NCI-H526 treated with DMSO at 0.1 percent for 48 hours (cell line): ENCODE results near the gene NEDD9.

Experiments
- DNase-seq: peaks from one replicate; lab custom pipeline; 2025; lab: John Stamatoyannopoulos, UW

NEDD9 gene

DNA sequence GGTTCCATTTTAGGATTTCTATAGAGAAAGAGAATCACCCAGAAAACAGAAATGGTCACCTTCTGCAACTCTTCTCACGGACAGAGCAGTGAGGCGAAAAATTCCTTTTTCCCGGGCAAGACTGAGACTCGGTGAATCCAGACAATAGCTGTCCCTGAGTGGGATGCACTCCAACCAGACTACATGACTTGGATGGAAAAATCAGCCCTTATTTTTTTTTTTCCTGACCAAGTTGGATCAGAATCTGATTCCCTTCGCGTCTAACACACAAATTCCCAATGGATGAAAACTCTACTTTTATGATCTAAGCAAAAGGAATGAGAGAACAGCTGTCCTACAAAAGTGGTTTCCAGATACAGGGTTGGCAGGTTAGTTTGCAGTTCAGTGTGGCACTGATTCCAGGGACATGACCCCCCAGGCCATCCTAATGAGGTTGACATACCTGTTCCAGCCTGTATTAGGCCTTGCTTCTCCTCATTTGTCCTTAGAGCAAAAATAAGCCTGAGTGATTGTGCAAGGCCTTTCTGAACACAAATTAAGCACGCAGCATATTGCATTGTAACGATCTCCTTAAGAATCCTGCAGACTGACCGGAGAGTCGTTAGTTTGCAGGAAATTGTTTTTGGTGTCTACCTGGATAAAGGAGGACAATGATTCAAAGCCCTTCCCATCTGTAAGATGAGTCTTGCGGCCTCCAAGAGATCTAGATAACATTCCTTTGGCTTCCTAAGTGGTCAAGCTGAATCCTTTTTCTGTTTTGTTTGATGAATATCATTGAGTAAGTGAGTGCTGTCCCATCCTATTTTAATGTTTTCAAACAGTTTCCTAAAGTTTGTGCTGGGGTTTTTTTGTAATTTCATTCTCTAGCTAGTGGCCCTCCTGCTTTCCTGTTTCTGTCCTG, 1.5 kb upstream of the NEDD9 start:
- DNase-seq = no peak

DNA sequence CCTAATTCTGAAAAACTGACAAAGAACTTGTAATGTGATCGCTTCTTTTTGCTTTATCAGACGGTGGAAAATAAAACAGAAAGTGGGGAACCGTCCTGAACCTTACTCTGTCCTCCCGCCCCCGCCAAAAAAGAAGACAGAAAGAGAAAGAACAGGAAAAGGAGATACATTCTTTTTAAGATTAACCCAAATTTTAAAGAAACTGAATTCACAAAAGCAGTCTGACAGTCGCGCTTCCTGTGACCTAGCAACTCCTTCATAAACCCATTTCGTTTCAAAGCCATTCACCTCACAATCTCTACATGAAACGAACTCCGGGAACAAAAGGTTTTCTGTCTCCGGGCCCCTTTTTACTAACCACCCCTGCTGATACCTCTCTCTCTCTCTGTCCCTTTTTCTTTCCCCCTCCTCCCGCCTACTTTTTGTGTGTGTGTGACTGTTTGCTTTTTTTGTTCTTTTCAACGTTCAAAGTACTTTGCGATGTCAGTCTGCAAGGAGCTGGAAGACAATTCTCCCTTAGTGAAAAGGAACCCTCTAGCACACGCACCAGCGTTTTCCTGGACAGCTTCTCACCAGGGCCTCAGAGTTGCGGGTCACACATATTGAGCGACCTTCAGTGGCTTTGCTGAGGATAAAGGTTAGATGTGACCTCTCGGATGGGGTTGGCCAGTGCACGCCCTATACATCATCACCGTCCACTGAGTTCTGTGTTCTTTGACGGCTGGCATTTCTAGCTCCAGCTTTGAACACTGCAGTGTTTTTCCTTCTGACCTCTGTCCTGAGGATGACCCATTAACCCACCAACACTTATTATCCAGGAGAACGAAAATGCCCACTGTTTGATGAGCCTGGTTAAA, 530 bp upstream of the NEDD9 start:
- peak; percentile 64 for DNase-seq

DNA sequence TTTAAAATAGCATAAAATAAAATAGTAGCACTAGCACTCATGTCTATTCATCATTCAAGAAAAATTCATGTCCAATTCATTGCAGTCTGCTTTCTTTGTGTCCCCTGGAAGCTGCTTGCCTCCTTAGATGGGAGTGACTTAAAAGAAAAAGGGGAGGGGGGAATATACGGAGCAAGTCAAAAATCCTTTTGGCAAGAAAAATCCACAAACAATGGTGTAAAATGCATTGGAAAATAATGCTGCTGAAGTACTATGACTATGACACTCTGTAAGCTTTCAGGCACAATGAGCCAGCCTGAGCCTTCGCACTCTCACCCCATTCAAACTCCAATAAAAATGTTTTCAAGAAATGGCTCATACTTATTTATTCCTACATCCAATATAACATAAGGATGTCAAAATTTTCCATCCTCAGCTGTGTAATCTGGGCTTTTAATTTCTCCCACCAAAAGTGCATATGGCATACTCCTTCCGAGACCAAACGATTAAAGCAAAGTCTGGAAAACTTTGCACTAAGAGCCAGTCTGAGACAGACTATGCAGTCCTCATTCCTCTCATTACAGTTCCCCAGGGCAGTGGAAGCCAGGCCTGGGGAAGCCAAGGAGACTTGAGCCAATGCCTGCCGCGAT, 790 bp downstream of the NEDD9 start:
- DNase-seq = no peak

DNA sequence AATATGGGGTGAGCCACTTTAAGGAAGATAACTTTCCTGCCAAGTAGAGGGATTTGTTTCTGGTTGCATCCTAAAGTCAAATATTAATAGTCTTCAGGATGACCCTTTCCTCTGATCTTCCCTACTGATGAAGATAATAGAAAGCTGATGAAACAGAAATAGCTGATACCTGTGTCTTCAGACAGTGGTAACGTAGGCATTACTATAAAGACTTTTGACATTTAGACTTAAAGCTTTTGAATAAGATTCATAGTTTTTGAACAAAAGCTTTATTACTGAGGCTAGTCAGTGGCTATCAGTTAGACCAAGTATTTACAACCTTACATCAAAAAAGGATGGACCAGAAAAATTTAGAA, 1.4 kb downstream of the NEDD9 start:
- DNase-seq = no peak

DNA sequence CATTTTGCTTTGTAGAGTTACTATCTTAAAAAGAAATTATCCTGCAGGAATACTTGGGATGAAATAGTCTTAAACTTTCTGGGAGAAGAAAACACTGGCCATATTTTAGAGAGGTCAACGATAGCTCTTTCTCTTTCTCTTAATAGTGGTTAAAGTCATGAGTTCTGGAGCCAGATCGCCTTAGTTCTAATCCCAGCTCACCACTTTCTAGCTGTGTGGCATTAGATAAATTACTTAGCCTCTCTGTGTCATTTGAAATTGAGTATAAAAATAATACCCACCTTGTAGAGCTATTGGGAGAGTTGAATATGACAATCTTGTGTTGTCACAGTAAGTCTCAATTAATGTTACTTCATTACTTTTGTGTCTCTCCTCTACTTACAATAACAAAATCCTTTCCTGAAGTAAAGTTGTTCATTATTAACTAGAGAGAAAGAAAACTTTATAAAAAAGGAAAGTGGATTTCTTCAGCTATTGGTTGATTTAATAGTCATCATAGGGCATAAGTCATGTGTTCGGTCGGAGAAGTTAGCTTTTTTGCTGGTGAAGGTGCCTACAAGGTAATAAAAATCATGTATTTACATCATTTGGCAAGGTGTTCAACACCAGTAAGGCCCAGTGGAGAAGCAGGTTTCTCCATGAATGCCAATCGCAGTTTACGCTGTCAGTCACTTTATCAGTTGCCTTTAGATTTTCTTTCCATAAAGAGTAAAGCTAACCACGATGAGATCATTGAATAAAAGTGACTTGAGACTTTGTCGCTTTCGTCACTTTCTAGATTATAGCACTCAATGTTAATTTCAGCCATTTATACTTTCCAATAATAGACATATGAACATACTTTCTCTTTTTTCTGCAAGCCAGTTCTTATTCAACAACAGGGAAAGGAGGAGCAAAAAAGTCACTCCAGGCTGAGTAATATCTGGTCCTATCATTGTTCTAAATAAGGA, 2.0 kb downstream of the NEDD9 start:
- DNase-seq = no peak

DNA sequence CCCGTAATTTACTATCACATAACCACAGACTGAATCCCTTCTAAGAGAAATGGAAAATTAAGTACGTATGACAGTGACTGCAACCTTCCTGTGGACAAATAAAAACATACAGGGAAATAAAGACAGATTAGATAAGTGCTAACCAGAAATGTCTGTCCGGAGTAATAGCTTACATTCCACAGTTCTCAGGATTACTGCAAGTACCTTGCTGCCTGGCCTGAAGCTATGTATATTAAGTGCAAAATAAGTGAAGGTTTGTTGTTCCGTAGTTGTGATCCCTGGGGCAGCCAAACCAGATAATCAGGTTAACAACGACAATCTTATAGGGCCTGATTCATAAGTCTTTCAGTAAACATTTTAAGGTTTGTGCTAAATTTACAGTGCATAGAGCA, 2.8 kb downstream of the NEDD9 start:
- no peak for DNase-seq

DNA sequence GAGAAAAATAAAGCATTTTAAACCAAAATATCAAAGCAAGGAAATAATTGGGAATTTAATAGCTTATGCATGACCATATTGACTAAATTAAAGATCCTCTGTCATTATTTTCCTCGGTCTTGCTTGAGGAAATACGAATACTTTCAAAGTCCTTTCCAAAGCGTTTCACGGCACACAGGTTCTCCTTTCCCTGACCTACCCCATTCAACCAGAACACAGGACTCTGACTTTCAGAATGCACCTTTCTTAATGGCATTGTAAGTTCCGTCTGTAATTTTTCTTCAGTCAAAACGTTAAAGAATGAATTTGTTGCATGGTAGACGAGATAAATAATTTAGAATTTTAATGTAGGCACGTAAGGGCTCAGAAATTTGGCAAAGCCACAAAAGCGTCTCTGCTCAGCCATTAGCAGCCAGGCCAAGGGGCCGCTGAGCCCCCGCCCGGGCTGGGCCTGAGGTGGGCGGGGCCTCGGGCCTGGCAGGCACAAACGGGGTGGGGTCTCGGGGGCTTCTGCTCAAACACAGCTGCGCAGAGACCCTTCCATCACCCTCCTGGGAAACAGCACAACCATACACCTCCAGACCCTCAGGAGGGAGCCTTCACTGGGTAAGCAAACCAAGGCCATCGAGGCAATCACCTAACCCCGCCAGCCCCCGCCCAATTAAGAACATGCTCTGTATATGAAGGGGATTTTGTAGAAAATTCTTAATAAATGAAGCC, 3.4 kb downstream of the NEDD9 start:
- DNase-seq = no peak

DNA sequence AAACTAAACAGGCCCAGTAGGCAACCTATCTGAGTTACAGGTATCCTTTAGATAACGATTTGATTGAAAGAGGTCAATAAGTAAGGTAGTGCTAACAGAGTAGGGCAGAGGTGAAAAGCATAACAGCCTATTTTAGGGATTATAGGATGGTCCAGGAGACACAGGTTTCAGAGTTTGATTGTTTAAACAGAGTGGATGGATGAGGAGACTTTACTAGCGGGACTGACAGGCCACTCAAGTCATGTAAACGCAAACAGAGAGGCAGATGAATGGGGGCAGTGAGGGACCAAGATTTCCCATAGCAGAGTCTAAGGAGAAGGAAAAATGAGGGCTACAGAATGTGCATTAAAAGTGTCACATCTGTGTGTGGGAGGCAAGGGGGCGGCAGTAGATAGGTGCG, 4.8 kb downstream of the NEDD9 start:
- DNase-seq = no peak

DNA sequence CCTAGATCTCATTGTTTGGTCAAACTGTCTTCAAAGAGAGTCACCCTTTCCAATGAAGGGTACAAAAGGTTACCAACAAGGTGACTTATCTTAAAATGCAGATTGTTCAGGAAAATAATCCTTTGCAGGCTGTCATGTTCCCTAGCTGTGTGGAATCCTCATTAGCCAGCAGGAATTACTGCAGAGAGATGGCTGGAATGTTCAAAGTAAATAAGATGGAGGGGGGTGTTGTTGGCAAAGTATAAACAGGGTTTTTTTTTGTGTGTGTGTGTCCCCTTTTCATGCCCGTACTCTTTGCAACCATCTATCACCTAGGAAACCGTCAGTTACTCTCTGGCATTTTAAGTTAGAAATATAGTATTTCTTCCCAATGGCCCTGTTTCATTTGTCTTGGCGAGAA, 6.5 kb downstream of the NEDD9 start:
- DNase-seq = no peak

DNA sequence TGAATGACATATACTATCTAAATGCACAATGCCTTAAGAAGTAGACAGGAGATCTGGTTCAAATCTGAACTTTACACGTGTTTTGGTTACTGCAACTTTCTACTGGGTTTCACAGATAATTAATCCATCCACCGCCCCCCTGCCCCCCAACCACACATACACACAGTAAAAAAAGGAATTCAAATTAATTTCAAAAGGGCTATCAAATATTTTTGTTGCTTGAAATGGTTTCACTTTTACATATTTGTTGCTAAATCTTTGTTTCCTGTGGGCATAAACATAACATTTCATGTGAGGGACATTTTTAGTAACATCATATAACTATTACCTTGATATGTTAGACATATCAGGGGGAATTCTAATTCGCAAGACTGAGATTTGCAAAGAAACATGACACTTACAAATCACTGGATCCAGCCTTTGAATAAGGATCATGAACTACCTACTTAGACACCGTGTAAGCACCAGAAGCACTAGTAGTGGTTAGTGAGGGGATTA, 7.5 kb downstream of the NEDD9 start:
- DNase-seq = no peak

DNA sequence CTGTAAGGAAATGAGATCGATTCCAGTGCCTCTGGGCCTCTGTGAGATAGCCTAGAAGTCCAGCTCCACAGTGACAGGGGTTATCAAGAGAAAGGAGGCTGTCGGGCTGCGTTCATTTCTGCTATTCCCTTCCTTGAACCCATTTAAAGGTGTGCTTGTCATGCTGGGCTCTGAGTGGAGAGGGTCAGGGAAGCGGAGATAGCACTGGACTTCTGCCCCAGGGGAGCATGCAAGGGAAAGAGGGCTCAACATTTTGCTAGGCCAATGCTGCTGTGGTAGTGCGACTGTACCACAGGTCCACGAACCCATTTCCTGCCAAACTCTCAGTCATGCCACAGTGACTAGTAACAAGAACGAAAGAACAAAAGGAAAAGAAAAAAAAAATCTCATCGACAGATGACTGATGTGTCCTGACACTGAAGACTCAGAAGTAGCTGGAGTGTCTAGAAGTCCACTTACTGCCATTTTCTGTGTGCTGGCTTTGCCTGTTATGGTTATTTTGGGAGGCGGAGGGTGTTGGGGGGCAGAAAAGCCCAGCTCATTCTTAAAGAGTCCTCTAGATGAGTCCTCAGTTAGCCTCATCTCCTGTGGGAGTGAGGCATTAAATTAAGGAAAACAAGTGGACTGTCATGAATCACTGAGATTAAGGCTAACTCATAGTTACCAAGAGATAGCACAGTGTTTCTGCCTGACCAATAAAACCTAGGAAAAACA, 8.1 kb downstream of the NEDD9 start:
- DNase-seq = no peak

DNA sequence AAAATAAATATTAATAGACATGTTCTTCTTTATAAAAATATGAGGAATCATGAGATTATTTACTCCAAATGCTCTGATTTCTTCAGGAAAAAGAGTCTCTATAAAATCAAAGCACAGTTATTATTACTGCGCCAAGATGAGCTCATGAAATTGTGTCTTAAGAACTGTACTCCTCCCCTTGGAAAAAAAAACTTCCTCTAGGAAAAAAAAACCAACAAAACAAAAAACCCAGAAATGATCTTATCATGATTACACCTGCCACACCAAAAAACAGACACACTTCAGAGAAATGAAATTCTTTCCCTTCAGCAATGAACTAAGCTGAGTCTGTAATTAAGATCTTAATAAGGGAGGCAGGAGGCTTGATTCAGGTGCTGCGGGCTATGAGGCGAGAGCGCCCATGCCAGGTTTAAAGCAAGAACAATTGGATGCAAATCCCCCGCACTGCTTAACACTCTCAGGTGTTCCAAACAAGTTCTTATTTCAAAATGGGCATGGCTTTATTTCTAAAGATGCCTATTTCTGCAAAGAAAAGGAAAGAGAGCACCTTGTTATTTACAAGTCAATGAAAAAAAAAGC, 9.1 kb downstream of the NEDD9 start:
- no peak for DNase-seq

DNA sequence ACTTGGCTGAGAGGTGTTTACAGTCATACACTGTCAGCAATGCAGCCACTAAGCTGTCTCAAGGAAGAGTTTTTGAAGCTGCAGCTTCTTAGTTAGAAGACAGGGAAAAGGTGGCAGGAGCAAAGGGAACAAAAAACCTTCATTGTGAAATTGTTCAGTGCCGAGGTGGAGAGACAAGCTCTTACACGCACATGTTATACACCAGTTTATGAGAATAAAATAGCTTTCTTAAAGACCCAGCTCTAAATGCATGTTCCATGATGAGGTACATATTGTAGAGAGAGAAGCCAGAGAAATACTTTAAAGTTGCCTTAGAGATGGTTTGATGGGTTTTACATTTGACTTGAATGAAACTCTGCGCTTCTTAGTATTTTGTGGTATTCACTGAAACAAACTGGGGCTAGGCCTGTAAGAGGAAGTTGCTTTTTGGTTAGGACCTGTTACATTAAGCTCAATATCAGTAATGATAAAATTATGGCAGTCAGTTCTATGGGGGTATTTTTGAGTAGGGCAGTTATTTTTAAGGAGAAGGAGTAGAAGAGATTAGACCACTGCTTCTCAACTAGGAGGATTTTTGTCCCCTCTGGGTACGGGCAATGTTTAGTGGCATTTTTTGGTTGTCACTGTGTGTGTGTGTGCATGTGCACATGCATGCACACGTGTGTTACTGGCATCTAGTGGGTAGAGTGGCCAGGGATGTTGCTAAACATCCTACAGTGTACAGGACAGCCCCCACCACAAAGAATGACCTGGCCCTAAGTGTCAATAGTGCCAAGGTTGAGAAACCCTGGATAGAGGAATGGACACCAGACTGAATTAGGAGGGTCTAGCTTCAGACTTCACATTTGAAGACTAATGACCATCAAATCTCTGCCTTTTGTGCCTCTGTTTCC, 9.8 kb downstream of the NEDD9 start:
- DNase-seq = no peak

DNA sequence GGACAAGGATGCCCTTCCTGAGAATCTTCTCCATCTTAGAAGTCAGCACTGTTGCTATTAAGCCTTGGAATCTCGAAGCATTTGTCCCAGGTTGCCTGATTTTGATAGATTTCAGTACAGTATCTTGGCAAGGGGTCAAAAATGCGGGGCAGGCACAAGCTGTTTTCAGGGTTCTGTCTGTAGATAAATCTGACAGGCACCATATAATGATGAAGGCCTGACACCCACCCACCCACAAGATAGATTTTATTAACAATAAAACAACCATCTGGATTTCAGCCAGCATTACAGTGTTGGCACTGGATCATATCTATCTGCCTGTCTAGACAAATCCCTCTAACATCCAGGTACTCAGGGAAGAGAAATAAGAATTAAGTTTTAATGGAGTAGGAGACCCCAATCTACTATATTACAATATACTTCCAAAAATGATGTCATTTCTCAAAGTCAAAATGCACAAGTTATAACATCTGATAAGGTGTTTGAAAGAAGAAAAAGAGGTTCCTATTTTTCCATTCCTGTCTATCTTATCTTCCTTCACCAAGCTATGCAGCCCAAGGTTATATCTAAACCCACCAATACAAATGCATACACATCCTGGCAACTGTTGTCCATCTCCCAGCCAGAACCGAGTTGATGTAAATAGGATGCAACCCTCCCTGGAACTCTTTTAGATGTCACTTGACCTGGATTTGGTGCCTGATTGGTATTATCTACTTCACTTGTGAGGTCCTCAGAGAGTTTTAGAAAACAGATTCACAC, 10.7 kb downstream of the NEDD9 start:
- DNase-seq = no peak

DNA sequence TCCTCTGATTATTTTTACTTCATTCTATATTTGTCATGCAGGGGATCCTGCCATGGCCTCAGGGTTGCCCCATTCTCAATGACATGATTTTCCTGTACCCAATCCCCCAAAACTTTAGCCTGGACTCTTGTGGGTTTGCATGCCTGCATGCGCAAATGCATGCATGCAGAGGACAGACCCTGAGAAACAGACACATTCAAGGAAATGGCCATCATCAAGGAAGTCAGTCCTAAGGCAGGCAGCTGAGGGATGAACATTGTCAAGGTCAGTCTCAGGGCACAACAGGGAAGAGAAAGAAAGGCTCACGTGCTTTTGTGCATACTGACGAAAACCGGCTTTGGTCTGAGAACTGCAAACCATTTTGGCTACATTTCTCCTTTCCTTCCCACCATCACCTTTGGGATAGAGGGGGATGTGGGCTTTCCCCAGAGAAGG, 13.1 kb downstream of the NEDD9 start:
- DNase-seq = no peak

DNA sequence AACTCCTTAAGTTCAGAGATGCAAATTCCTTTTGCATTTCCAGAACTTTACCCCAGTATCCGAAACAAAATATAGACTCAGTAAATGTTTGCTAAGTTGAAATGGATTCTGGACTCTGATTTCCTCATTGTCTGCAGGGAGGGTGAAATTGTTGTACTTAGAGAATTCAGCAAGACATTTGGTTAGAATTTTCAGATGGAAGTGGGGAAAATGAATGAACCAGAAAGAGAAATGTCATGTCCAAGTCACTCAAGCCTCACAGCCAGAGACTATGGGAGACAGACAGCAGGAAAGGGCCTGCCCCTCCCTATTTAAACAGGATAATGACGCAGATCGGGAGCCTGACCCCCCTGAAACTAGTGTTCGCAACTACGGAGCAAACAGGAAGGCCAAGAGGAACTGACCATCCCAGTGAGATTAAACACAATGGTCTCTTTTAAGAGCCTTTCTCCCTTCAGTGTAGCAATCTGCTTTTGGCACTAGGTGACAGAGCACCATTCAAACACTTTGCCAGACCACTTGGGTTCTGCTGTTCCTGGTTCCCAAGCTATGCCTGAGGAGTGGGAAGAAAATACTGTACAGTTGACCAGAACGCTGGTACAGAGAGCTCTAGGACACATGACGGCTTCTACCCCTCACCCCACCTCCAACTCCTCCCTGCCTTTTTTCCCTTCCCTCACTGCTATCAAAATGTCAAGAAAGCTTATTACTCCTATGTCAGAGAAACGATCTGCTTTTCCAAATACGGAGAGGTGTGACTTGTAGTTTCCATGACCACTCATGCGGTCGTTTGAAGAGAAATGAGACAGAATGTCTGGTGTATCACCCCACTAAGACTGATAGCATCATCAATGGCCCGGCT, 13.7 kb downstream of the NEDD9 start:
- DNase-seq = no peak

DNA sequence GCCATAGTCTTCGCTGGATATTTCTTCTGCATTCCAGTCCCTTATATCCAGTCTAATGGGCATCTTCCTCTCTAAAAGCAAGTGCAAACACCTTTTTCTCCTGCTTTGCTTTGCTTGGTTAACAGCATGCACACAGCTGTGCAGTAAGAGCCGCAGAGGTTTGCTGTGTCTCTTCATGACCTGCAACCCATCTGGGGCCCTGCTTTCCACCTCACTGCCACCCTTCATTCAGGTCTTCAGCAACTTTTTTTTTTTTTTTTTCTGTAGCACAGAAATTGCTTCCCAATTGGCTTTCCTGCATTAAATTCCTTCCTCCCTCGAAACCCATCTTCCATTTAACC, 14.4 kb downstream of the NEDD9 start:
- no peak for DNase-seq
